Fibroblast of lung (primary cell): ENCODE results near the gene PGGT1B. TPM values are rescaled to one million over a fixed set of nuclear protein-coding genes. Genes with fewer than 3 reads are reported as not detected.
A peak's percentile ranks its signal among the peaks of the same experiment; 100 is the strongest.

Experiments used
- DNase-seq, 2 donors: peaks; one replicate each; pipeline versions ENCODE4 v3.0.0 to v3.0.0-alpha.2; 2010; ENCODE audit warnings: low read depth in 2 of 2
- H2AFZ ChIP-seq: 2 replicates; pipeline ENCODE4 v1.5.1; 2012; ENCODE audit warnings: low read length, control low read depth, inconsistent platforms
- H3K27ac ChIP-seq: 2 replicates; pipeline ENCODE4 v1.5.1; 2011; ENCODE audit warnings: low read length, control low read depth; ENCODE audit not compliant: insufficient read depth
- H3K27me3 ChIP-seq: 2 replicates; pipeline ENCODE4 v1.5.1; 2011; ENCODE audit warnings: mild to moderate bottlenecking, low read length; ENCODE audit not compliant: control insufficient read depth, insufficient read depth
- H3K36me3 ChIP-seq: 2 replicates; pipeline ENCODE4 v1.5.1; 2011; ENCODE audit warnings: low read length; ENCODE audit not compliant: control insufficient read depth, insufficient read depth
- H3K4me1 ChIP-seq: 2 replicates; pipeline ENCODE4 v1.5.1; 2011; ENCODE audit warnings: low read length; ENCODE audit not compliant: control insufficient read depth, insufficient read depth; ENCODE audit errors: extremely low read depth
- H3K4me2 ChIP-seq: 2 replicates; pipeline ENCODE4 v1.5.1; 2011; ENCODE audit warnings: low read length, control low read depth; ENCODE audit not compliant: insufficient read depth; ENCODE audit errors: extremely low read depth
- H3K4me3 ChIP-seq, 4 experiments: fragments of 200-600 bp in 1 of 4; sonication (generic) in 1 of 4; replicated peaks in 1 of 4; 2 replicates each; pipeline ENCODE4 v1.5.1; 2011 to 2016; ENCODE audit warnings: low read length in 4 of 4, low read depth in 3 of 4, mild to moderate bottlenecking in 3 of 4, control low read depth in 2 of 4, inconsistent platforms in 1 of 4, mixed read lengths in 1 of 4; ENCODE audit not compliant: insufficient read depth in 1 of 4; ENCODE audit errors: control extremely low read depth in 1 of 4
- H3K79me2 ChIP-seq: 2 replicates; pipeline ENCODE4 v1.5.1; 2012; ENCODE audit warnings: mild to moderate bottlenecking, low read length, inconsistent platforms; ENCODE audit not compliant: control insufficient read depth, insufficient read depth
- H3K9ac ChIP-seq: 2 replicates; pipeline ENCODE4 v1.5.1; 2011; ENCODE audit warnings: mild to moderate bottlenecking, low read length, control low read depth; ENCODE audit not compliant: insufficient read depth
- H3K9me3 ChIP-seq: 2 replicates; pipeline ENCODE4 v1.5.1; 2012; ENCODE audit warnings: low read depth, low read length; ENCODE audit not compliant: control insufficient read depth, insufficient read depth
- H4K20me1 ChIP-seq: 2 replicates; pipeline ENCODE4 v1.5.1; 2011; ENCODE audit warnings: low read length; ENCODE audit not compliant: control insufficient read depth, insufficient read depth; ENCODE audit errors: extremely low read depth
- CTCF ChIP-seq, 2 donors: IDR thresholded peaks in 1 of 2; conservative IDR thresholded peaks in 1 of 2; 1 replicate in 1 of 2; 2 replicates in 1 of 2; pipeline ENCODE4 v1.5.1; 2011 to 2012; ENCODE audit warnings: low read length in 2 of 2, control low read depth in 1 of 2, inconsistent platforms in 1 of 2, low read depth in 1 of 2, mild to moderate bottlenecking in 1 of 2
- EZH2 ChIP-seq: IDR thresholded peaks from 2 replicates; pipeline ENCODE4 v1.5.1; 2012; ENCODE audit warnings: low read length, control low read depth, mild to moderate bottlenecking; ENCODE audit errors: missing control alignments
- polyA plus RNA-seq, 2 donors: library from polyadenylated mRNA; depleted of rRNA in 1 of 2; stranded (reverse) in 1 of 2; unstranded in 1 of 2; fragments of >200 nt; gene quantifications; 2 replicates each; pipeline ENCODE4 v1.2.1, GENCODE V29; 2011 to 2012; ENCODE audit warnings: missing spikeins in 1 of 2
- total RNA-seq: library from RNA; depleted of rRNA; stranded (reverse); fragments of >200 nt; gene quantifications from 2 replicates; pipeline ENCODE4 v1.2.1, GENCODE V29; 2014

Gene PGGT1B
- total and polyA plus RNA-seq, 2 donors (not counting 1 experiment from before 2014, with no cell fraction given): 2.5 to 12.4 TPM

GRCh38 chr5:115227281-115227680 is 35.4 kb downstream of the PGGT1B start:
- Histone ChIP-seq H3K4me3 (no peak overlapping the region), H3K9me3 (no peaks in the 10 kb centered on the region), H3K4me1 (no peaks in the 10 kb centered on the region), H2AFZ (no peak overlapping the region), H3K27me3 (no peaks in the 10 kb centered on the region), H3K27ac (no peak overlapping the region), H3K79me2 (no peaks in the 10 kb centered on the region), H3K36me3 (no peaks in the 10 kb centered on the region), H3K9ac (no peak overlapping the region), H3K4me2 (no peak overlapping the region), H4K20me1 (no peaks in the 10 kb centered on the region)
- no peak for DNase-seq
- TF ChIP-seq EZH2 (no peak), CTCF (conservative IDR thresholded peaks at IDR 0.05 in 1 of 2, IDR thresholded peaks at IDR 0.05 in 1 of 2; ENCODE audit: low read depth in 1 of 2, low read length in 2 of 2) (no peak)

- Histone ChIP-seq H3K79me2 (no peaks in the 10 kb centered on the region), H3K27ac (no peak overlapping the region), H4K20me1 (no peaks in the 10 kb centered on the region), H3K4me1 (no peaks in the 10 kb centered on the region), H3K9ac (no peak overlapping the region), H3K4me2 (no peak overlapping the region), H3K27me3 (no peaks in the 10 kb centered on the region), H3K4me3 (no peak overlapping the region), H3K36me3 (no peaks in the 10 kb centered on the region), H3K9me3 (no peaks in the 10 kb centered on the region), H2AFZ (no peak overlapping the region)
- TF ChIP-seq EZH2 (no peak), CTCF (conservative IDR thresholded peaks at IDR 0.05 in 1 of 2, IDR thresholded peaks at IDR 0.05 in 1 of 2; ENCODE audit: low read depth in 1 of 2, low read length in 2 of 2) (no peak)
- DNase-seq: peak in 1 of 2 donors; percentile 45
Measured at GRCh38 chr5:115214541-115214940, 48.1 kb downstream of the PGGT1B start.

GRCh38 chr5:115209279-115209678 is 53.4 kb downstream of the PGGT1B start:
- Histone ChIP-seq H3K36me3 (no peaks in the 10 kb centered on the region), H3K27ac (no peak overlapping the region), H3K9me3 (no peaks in the 10 kb centered on the region), H4K20me1 (no peaks in the 10 kb centered on the region), H3K27me3 (no peaks in the 10 kb centered on the region), H3K4me1 (no peaks in the 10 kb centered on the region), H2AFZ (no peak overlapping the region), H3K9ac (no peak overlapping the region), H3K4me3 (no peak overlapping the region), H3K79me2 (no peaks in the 10 kb centered on the region), H3K4me2 (no peak overlapping the region)
- peak; percentile 49 to 50 for DNase-seq
- TF ChIP-seq CTCF (conservative IDR thresholded peaks at IDR 0.05 in 1 of 2, IDR thresholded peaks at IDR 0.05 in 1 of 2; ENCODE audit: low read depth in 1 of 2, low read length in 2 of 2) (no peak), EZH2 (no peak)
